HG03108 (cell line): ENCODE results near the gene IL1B.
"Not testable (repeated sequence)": the region's sequence is repeated elsewhere in the genome, so short reads cannot be mapped to it uniquely, and the experiment has no call there.

Experiments
- ATAC-seq: cut with Tn5 transposase; IDR thresholded peaks from one replicate; pipeline ENCODE4 v1.9.1; 2021; ENCODE audit warnings: moderate library complexity; ENCODE audit not compliant: unreplicated experiment

Gene IL1B

GRCh38 chr2:112859406-112860183 lies 23.0 kb upstream of the IL1B start:
- not testable (repeated sequence) for ATAC-seq

GRCh38 chr2:112850588-112850987 lies 14.0 kb upstream of the IL1B start:
- no peak for ATAC-seq

DNA sequence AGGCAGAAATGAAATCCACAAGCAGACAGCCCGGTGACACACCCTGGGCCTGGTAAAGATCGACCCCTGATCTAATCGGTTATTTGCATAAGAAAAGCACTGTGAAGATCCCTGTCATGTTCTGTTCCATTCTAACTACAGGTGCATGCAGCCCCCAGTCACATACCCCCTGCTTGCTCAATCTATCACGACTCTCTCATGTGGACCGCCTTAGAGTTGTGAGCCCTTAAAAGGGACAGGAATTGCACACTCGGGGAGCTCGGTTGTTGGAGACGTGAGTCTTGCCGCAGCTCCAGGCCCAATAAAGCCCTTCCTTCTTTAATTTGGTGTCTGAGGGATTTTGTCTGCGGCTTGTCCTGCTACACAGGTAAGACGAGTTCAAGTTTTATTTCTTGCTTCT lies 13.4 kb upstream of the IL1B start:
- ATAC-seq, result no peak

- no peak for ATAC-seq
These were observed 12.3 kb upstream of the IL1B start for GRCh38 chr2:112848833-112849232.

DNA sequence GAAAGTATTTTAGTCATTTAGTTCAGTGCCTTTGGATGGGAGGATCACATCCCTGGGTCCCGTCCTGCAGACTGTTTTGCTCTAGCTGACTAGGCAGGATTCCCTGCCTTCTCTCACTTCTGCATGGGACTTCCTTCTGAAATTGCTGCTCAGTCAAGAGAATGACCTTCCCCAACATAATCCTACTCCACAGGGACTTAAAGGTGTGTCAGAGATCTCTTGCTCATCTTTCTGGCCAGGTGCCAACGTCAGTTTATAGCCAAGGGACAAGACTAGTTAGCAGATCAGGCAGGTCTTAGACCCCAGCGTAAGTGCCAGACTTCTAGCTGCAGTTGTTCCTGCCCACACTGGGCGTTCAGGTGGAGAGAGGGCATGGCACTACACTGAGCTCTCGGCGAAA lies 9.5 kb upstream of the IL1B start:
- no peak for ATAC-seq

GRCh38 chr2:112843836-112844235 lies 7.3 kb upstream of the IL1B start:
- ATAC-seq, result no peak

GRCh38 chr2:112843288-112843687 lies 6.7 kb upstream of the IL1B start:
- ATAC-seq, result no peak

DNA sequence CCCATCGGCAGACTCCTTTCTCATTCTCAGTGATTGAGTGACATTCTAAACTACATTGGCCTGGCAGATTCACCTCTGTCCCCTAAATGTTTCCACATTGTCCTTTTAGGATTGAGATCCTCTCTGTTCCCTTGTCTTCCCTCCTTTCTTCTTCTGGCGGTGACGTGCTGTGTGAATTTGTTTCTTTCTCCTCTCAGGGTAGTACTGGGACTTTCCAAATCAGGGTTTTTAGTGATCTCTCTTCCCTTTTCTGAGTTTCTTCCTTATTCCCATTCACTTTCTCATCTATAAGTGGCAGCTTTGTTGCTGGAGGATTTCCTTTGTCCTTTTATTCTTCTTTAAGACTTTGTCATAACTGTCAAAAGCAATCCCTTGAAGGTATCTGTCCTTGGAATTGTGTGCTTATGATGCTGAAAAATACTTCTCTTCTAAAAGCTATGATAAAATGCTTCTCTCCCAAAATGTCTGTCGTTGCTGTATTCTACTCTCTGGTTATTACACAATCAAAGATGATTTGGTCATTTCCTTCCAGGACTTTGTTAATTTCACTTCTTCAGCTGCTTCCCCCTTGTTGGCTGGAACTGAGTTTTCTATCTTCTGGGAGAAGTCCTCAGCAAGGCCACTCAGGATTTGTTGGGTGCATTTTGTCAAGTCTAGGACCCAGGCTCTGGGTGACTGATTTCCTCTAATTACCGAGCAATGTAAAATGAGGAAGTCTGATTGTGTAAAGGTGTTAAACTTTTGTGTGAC lies 4.9 kb upstream of the IL1B start:
- ATAC-seq, result no peak

DNA sequence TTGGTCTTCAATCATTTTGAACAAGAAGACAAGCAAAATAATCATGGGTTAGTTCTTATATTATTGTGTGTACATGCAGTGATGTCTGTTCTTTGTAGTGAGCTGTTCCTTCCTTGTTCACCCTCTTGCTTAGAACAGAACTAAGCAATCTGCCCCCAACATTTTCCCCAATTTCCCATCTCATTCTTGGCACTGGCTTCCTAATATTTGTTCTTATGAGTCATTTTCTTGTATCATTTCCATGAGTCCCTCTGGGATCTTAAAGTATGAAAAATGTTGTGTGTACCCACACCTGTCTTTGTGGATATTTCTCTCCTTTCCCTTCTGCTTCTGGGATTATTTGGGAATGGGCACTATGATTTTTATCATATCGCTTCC lies 3.5 kb upstream of the IL1B start:
- no peak for ATAC-seq

DNA sequence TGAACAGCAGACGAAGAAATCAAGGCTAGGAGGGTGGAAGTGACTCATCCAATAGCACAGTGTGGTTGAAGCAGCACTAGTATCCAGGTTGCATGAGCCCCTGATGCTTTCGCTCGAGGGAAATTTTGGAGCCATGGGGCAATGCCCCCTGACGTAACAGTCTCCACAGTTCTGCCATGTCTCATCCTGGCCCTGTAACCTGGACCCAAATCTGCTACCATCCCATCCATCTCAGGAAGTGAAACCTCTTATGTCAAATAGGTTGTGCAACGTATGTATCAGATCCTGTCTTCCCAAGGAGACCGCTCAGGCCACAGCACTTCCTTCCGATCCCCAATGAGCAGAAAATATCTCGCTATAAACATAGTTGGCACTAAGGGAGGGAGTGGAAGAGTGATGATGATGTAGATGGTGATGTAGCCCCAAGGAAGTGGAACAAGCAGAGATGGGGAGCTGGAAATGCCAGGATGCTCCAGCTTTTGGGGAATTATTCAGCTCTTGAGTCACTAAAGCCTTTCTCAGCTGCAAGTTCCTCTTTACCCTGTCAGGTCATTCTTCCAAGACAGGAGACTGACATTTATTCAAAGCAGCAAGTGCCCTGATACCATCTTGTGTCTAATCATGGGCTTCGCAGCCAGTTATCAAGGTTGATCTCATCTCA lies 3.0 kb upstream of the IL1B start:
- no peak for ATAC-seq

GRCh38 chr2:112836163-112836560 lies 417 bp downstream of the IL1B start:
- ATAC-seq, result no peak

DNA sequence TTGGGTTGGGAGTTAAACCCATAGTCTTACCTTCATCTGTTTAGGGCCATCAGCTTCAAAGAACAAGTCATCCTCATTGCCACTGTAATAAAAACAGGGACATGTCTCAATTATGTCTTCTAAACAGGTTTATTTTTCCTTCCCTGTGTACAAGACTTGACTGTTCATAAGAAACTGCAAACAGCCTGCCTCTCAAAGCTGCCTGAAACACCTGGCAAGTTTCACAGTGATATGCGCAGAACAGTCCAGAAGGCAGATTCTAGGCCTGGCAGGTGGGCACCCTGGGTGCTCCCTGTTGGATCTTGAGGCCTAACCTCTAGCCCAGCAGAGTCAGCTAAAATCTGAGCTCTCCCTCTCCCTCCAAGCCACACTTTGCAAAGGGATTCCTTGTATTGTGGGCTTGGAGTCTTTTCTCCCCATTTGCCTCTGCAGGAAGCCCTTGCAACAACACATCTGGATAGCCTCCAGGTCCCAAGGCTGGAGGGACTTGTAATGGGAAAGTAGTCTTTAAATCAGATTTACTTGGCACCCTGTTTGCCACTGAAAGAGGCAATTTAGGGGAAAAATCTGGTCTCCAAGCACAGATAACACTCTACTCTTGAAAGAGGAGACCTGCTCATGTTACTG lies 930 bp downstream of the IL1B start:
- no peak for ATAC-seq

- no peak for ATAC-seq
These were observed 1.5 kb downstream of the IL1B start for GRCh38 chr2:112835061-112835501.

DNA sequence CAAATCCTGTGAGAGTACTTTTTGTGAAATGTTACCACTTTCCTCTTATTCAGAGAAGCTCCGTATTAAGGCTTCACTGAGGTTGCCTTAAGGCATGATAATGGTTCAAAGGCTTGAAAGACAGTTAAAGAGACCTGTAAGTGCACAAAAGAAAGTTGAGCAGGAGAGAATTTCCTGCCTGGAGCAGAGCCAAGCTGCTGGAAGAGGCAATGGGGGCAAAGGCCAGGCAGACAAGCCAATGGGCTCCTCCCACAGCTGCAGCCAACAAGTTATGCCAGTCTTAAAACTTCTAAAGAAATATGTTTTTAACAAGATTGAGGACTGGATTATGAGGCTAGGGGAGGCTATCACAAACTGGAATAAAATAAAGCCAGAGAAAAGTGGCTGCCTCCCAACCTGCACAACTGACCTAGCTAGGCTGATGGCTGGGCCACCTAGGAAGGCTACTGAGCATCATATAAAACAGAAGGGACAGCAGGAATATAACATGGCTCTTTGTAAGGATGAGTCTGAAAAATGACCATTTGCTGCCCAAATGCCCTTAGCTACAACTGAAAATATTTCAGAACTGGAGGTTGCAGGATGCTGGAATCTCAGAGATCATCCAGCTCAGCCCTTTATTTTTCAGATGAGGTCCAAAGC lies 2.1 kb downstream of the IL1B start:
- ATAC-seq, result no peak

DNA sequence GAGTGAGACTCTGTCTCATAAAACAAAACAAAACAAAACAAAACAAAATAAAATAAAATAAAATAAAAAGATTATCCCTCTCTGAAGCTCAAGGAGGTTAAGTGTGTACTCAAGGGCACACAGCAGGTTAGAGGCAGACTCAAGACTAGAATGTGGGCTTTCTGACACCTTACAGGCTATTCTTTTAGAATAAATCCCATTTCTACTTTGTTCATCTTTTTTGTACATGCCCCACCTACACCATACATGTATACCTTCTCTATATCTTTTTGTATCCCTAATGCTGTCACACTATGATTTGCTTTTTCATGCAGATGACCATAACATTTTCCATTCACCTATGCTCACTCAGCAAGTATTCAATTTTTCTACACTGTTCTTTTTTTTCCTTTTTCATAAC lies 2.6 kb downstream of the IL1B start:
- ATAC-seq, result no peak

DNA sequence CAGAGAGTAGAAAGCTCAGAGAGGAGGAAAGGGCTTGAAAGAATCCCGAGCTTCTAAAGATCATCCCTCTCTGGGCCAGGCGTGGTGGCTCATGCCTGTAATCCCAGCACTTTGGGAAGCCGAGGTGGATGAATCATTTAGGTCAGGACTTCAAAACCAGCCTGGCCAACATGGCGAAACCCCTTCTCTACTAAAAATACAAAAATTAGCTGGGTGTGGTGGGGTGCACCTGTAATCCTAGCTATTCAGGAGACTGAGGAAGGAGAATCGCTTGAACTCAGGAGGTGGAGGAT lies 3.0 kb downstream of the IL1B start:
- ATAC-seq, result not testable (repeated sequence)

- ATAC-seq, result no peak
These were observed 3.5 kb downstream of the IL1B start for GRCh38 chr2:112832841-112833638.

- no peak for ATAC-seq
These were observed 4.4 kb downstream of the IL1B start for GRCh38 chr2:112831946-112832840.

DNA sequence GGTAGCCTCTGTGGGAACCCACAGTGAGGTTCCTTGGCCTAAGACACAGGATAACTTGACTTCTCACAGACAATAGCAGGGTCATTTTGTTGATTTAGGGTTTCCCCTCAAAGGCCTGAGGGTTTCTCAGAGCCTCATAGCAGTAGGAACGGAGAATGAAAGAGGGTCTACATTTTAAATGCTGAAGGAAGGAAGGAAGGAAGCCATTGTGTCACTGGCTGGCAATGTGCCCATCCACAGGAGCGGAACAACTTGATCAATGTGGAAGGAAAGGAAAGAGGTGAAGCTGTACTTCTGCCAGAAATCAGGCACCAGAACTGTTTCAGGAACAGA lies 5.1 kb downstream of the IL1B start:
- no peak for ATAC-seq
